Progenitor cell of endocrine pancreas (in vitro differentiated cells): ENCODE measurements around the gene FLRT2. TPM values are rescaled to one million over a fixed set of nuclear protein-coding genes. Genes with fewer than 3 reads are reported as not detected.
A peak's percentile ranks its signal among the peaks of the same experiment; 100 is the strongest.

Experiments used
- DNase-seq: peaks from one replicate; pipeline ENCODE4 v3.0.0; 2021; ENCODE audit warnings: low spot score; ENCODE audit not compliant: unreplicated experiment
- H3K27ac Mint-ChIP-seq: 2 replicates; pipeline ENCODE4 v1.8.0; 2021; ENCODE audit warnings: mild to moderate bottlenecking, moderate library complexity, mixed read lengths
- H3K27me3 Mint-ChIP-seq: 2 replicates; pipeline ENCODE4 v1.8.0; 2021; ENCODE audit warnings: mixed read lengths
- H3K36me3 Mint-ChIP-seq: 2 replicates; pipeline ENCODE4 v1.8.0; 2022; ENCODE audit warnings: mixed read lengths; ENCODE audit not compliant: insufficient read depth
- H3K4me1 Mint-ChIP-seq: 2 replicates; pipeline ENCODE4 v1.8.0; 2021; ENCODE audit warnings: low read depth, mixed read lengths
- H3K4me3 Mint-ChIP-seq: 2 replicates; pipeline ENCODE4 v1.8.0; 2021; ENCODE audit warnings: low read depth, mild to moderate bottlenecking, moderate library complexity, mixed read lengths
- H3K9me3 Mint-ChIP-seq: 2 replicates; pipeline ENCODE4 v1.8.0; 2021; ENCODE audit warnings: low read depth, mixed read lengths
- total RNA-seq: library from RNA; stranded (reverse); gene quantifications from 2 replicates; pipeline ENCODE4 v1.2.1, GENCODE V29; 2021
- TF ChIP-seq, protein P1 (sequence below): fragments of 200-600 bp; sonication (generic); IDR thresholded peaks from one replicate; pipeline ENCODE4 v1.5.0; 2021; ENCODE audit warnings: antibody characterized with exemption, mild to moderate bottlenecking; ENCODE audit not compliant: unreplicated experiment

The FLRT2 gene
- total RNA-seq, 1 donor from 2014 or later, result 312 TPM

DNA sequence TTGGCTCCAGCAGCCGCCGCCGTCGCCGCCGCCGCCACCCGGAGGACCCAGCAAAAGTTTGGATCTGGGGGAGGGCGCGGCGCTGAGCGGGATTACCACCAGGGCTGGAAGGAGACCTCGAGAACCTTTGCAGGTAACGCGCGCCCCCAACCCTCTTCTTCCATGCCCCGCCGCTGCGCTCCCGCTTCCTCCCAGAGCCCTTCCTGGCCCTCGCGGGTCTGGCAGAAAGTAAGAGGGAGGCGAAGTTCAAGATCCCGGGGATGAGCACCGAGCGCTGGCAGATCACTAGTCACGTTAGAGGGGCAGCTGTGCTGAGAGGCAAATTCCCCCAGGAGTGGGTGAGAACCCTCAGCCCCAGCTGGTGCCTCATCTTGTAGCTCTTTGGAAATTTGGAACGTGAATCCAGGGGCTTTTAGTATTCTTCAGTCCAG is 3.9 kb downstream of the FLRT2 start:
- H3K27ac Mint-ChIP-seq, result peak overlapping the region; percentile 73
- TF ChIP-seq, protein P1, sequence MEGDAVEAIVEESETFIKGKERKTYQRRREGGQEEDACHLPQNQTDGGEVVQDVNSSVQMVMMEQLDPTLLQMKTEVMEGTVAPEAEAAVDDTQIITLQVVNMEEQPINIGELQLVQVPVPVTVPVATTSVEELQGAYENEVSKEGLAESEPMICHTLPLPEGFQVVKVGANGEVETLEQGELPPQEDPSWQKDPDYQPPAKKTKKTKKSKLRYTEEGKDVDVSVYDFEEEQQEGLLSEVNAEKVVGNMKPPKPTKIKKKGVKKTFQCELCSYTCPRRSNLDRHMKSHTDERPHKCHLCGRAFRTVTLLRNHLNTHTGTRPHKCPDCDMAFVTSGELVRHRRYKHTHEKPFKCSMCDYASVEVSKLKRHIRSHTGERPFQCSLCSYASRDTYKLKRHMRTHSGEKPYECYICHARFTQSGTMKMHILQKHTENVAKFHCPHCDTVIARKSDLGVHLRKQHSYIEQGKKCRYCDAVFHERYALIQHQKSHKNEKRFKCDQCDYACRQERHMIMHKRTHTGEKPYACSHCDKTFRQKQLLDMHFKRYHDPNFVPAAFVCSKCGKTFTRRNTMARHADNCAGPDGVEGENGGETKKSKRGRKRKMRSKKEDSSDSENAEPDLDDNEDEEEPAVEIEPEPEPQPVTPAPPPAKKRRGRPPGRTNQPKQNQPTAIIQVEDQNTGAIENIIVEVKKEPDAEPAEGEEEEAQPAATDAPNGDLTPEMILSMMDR, result no peak
- peaks cover 34% of the 10 kb centered on the region for H3K4me1 Mint-ChIP-seq
- peak; percentile 15 for DNase-seq
- peaks cover 4% of the 10 kb centered on the region for H3K27me3 Mint-ChIP-seq
- H3K9me3 Mint-ChIP-seq, result no peaks in the 10 kb centered on the region
- H3K36me3 Mint-ChIP-seq, result peaks cover 13% of the 10 kb centered on the region
- peak overlapping the region; percentile 86 for H3K4me3 Mint-ChIP-seq

DNA sequence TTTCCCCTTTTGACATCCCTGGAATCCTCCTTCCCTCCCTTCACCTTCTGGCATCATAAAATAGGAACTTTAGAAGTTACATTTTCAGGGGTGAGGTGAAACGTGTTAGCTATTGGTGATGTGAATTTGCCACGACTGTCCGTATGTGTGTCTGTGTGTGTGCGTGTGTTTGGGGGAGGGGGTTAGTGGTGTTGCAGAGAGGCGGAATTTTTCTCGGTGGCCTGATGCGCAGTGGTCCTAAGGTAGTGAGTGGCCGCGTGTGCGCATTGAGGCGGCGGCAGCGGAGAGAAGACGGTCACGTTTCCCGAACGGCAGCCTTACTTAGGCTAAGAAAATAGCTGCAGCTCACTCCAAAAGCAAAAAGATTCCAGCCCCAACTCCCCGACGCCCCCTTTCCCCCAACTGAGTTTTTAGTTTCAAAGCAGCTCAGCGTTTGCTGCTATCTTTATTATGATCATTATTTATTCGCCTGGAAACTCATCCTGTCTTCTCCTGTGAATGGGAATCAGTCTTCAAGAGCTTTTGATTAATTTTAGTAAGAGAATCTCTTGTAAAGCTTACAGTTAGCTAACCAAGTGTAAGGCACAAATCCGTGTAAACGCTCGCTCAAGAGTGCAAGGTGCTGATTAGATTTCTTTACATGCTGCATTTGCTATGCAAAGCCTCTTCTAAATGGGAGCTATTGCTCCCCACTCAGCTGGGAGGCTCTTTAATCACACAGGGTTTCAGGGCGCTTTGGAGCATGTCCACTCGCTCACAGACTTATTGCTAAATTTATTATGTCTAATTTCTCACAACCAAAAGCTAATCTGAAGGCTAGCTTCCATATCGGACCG is 4.7 kb downstream of the FLRT2 start:
- Mint-ChIP-seq H3K27me3 (peaks cover 4% of the 10 kb centered on the region), H3K4me1 (peaks cover 41% of the 10 kb centered on the region)

DNA sequence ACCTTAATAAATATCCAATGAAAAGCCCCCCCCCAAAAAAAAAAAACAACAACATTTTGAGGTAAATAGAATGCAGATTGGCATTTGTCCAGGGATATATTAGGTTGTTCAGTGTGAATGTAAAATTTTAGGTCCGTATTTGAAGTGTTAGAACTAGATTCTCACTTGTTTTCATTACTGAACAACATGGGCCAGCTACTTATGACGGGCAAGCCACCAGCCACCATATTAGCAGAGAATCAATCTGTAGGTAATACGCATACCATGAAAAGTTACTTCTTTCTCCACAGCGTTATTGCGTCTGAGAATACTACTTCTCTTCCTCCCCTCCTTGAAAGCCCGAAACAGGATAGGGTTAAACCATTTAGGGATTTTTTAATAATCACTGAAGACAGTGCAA is 5.4 kb downstream of the FLRT2 start:
- Mint-ChIP-seq H3K27me3 (peaks cover 4% of the 10 kb centered on the region), H3K27ac (peak overlapping the region; percentile 63), H3K36me3 (peaks cover 14% of the 10 kb centered on the region), H3K9me3 (no peaks in the 10 kb centered on the region), H3K4me3 (peak overlapping the region; percentile 86), H3K4me1 (peaks cover 45% of the 10 kb centered on the region)
- TF ChIP-seq, protein P1, result no peak
- DNase-seq, result no peak

More for the DNA sequence above, 4.7 kb downstream of the FLRT2 start:
- Mint-ChIP-seq H3K4me3 (peak overlapping the region; percentile 86), H3K27ac (peak overlapping the region; percentile 73), H3K36me3 (peaks cover 14% of the 10 kb centered on the region), H3K9me3 (no peaks in the 10 kb centered on the region)
- DNase-seq, result no peak
- TF ChIP-seq, protein P1, result no peak

DNA sequence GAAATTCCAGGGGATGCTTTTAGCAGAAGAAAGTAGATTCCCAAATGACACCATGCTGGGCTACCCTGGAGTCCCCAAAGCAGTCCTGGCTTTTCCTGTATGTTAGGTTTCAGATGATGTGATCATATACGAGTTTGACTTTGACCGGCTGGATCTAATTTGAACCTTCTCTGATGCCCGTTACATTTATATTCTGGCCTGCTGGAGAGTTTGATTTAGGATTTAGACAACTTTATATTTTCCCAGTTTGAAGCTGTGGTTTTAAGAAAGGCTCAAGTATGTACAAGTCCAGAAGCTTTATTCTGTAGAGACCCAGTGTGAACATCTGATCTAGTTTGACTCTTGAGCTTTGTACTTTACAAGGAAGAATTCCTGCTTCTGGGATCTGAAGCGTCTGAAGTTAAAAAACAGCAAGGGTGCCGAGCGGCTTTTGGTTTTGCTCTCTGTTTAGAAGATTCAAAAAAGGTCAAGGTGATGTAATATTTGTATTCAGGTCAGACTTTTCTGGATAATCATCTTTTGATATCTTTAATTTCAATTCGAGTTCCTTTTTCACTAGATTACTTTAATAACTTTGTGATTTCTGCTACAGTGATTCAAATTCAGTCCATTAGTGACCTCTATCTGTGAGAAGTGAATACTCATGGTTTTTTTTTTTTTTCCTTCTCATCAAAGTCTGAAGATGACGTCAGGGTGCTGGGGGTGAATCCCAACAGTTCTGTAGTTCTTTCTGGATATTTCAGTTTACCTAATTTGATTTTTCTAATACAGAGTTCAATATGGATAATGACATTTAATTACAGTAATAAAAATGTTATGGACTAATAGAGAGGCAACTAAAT is 6.3 kb downstream of the FLRT2 start:
- TF ChIP-seq, protein P1, result peak; percentile 48
- Mint-ChIP-seq H3K4me3 (peak overlapping the region; percentile 86), H3K27ac (peak overlapping the region; percentile 89), H3K4me1 (peaks cover 51% of the 10 kb centered on the region), H3K27me3 (no peaks in the 10 kb centered on the region), H3K36me3 (peaks cover 21% of the 10 kb centered on the region), H3K9me3 (no peaks in the 10 kb centered on the region)
- DNase-seq, result no peak

DNA sequence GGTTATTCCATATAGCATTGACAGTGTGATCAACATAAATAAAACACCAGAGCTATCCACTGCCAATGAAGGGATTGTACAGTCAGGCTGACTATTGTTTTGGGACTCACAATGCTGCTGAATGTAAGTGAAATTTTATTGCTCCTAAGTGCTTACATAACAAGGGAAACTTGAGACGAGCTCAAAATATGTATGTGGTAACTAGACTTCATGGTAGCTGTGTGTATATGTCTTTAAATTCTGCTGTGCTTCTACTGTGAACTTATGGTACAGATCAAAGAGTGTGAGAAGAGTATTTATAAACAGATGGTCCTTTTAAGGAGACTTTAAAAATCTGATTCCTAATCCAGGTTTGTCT is 6.9 kb downstream of the FLRT2 start:
- Mint-ChIP-seq H3K4me1 (peaks cover 50% of the 10 kb centered on the region), H3K27ac (no peak overlapping the region), H3K4me3 (peak overlapping the region; percentile 86)

More for the DNA sequence above, 6.9 kb downstream of the FLRT2 start:
- Mint-ChIP-seq H3K9me3 (no peaks in the 10 kb centered on the region), H3K27me3 (no peaks in the 10 kb centered on the region), H3K36me3 (peaks cover 18% of the 10 kb centered on the region)
- TF ChIP-seq, protein P1, result no peak
- no peak for DNase-seq
